ENCODE results near the gene BTBD8.
A peak's percentile ranks its signal among the peaks of the same experiment; 100 is the strongest.
"Not testable (repeated sequence)": the region's sequence is repeated elsewhere in the genome, so short reads cannot be mapped to it uniquely, and the experiment has no call there.

BTBD8 gene

DNA sequence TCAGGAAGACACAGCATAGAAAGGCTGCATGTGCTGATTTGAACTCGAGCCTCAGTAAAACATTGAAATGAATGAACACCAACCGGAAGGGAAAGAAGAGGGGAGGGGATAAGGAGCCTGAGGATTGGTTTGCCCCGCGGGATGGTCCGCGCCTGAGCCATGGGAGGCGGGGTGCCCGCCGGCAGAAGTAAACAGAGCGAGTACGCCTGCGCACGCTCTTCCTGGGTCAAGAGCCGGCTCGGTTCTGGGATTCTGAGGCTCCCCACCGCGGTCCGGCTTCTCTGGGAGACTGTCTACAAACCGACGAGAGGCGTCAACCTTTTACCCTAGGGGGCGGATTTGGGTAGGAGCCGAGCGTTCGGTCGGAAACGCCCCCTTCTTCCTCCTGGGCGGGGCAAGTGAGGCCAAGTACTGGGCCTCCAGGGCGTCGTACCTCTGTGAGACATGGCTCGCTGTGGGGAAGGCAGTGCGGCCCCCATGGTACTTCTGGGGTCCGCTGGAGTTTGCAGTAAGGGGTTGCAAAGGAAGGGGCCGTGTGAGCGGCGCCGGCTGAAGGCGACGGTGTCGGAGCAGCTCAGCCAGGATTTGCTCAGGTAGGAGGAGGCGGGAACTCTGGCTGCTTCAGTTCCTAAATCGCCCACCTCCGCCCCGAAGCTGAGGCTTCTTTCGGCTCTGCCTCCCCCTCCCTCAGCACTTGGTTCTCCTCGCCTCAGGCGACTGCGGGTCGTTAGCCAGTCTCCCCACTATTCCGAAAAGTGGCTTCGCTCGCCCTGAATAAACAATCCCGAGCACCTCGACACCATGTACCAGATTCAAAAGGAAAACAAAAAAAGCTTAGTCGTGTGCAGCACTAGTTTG is at the start of gene BTBD8:
BTBD8 (plus strand) TSS at position 218 of the 858 bp plus-strand sequence; CDS start at position 445, 227 bp downstream.
- DNase-seq (ENCODE audit: low read depth, low spot score), result peak; percentile 69

DNA sequence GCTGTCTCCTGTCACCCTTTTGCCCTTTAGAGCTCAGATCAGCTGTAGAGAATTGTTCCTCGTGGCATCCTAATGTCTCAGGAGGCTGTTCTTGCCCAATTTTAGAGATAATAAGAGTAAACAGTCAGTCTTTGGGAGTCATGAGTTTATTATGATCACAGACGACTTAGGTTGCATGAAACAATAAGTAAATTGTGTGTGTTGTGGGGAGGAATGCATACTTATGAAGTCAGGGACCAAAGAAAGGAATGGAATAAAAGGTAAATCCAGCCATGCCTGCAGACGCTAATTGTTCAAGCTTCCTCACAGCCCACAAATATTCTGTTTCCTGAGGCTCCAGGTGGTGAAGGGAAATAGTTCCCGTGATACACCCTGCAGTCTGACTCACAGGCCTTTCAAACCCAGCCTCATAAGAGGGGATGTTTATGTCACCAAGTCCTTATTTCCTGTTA is 49.5 kb upstream of the BTBD8 start:
- DNase-seq (ENCODE audit: low read depth, low spot score), result no peak

- no peak for DNase-seq (ENCODE audit: low read depth, low spot score)
These were observed 48.6 kb upstream of the BTBD8 start for GRCh38 chr1:92031281-92032110.

DNA sequence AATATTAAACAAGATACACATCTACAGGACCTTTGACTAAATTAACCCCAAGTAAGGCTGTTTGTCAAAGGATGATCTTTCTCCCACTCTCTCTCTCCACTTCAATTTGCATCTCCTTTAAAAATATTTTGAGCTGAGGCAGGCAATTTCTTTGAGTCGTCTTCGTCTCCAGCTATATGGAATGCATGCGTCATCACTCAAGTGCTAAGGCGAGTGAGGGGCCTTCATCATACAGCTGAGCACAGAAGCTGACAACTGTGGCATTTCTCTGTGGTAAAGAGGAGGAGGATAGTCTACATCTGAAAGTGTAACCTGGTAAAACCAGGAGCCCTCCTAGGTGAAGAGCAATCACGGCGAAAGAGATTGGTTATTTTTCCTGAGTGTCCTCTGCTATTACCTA is 42.7 kb upstream of the BTBD8 start:
- no peak for DNase-seq (ENCODE audit: low read depth, low spot score)

GRCh38 chr1:92038695-92039346 is 41.3 kb upstream of the BTBD8 start:
- no peak for DNase-seq (ENCODE audit: low read depth, low spot score)

- DNase-seq (ENCODE audit: low read depth, low spot score), result no peak
These were observed 39.2 kb upstream of the BTBD8 start for GRCh38 chr1:92040971-92041370.

DNA sequence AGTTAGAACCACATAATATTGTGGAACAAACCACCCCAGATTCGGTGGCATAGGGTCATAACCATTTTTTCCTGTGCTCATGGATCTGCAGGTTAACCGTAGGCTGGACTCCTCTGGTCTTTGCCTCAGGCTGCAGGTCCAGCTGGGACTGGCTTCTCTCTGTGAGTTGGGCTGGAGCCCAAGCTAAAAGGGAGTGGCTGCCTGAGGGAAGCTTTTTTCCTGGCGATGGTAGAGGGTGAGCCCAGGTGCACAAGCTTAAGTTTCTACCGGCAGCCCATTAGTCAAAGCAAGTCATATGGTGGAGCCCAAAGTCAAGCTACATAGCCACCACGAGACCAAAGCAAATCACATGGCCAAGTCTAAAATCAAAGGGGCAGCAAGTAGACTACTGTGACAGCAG is 36.5 kb upstream of the BTBD8 start:
- DNase-seq (ENCODE audit: low read depth, low spot score), result no peak

GRCh38 chr1:92045766-92046495 is 34.2 kb upstream of the BTBD8 start:
- DNase-seq (ENCODE audit: low read depth, low spot score), result no peak

DNA sequence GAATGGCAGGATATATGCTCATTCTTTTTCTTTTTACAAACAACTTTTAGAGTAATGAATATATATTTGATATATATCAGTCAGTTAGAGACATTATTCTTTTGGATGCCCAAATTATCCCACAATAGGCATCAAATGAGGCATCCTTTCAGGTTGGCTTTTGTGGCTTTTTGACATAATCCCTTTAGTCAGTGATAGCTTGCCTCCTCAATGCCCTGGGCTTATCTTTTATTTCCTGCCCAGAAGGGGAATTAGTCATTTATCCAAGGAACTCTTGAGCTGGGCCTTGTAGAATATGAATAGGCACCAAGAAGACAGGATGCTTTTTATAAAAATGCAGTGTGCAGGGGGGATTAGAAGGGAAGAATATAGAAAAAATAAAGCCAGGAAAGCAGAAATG is 28.2 kb upstream of the BTBD8 start:
- no peak for DNase-seq (ENCODE audit: low read depth, low spot score)

DNA sequence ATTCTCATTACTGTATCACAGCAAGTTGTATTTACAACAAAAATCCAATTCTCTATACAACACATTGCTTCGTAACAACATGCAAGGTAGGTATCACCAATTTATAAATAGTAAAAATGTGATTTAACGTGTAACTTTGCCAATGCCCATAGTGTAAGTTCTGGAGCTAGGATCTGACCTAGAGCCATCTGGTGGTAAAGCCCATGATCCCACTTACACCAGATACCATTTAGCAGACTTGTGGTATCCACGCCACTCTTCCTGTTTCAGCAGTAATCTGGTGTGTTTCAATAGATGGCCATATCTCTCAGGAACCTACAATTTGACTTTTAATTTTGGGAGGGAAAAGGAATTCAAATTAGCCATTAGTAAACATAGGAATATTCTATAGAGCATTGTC is 15.1 kb upstream of the BTBD8 start:
- no peak for DNase-seq (ENCODE audit: low read depth, low spot score)

DNA sequence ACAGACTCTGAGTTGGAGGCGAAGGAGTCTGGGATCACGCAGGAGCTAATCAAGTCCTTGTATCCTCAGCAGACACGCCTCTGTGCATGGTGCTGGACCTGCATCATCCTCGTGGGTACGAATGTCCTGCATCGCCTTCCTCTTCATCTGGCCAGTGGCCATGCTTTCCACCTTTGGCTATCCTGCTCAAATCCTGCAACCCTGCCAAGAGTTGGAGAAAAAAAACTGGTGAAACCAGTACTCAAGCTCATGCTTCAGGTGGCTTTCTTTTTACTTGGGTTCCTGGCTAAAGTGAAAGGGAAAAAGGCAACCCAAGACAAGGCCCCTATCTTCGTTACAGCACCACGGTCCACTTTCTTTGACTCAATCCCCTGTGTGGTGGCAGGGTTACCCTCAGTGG is 13.8 kb upstream of the BTBD8 start:
- no peak for DNase-seq (ENCODE audit: low read depth, low spot score)

DNA sequence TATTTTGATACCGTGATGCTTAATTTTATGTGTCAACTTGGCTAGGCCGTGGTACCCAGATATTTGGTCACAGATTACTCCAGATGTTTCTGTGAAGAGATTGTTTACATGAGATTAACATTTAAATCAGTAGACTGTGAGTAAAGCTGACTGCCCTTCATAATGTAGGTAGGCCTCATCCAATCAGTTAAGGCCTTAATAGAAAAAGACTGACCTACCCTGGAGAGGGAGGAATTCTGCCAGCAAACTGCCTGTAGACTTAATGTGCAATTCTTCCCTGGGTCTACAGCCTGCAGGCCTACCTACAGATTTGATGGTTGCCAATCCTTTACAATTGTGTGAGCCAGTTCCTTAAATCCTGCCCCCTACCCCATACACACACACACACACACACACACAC is 9.3 kb upstream of the BTBD8 start:
- DNase-seq (ENCODE audit: low read depth, low spot score), result no peak

DNA sequence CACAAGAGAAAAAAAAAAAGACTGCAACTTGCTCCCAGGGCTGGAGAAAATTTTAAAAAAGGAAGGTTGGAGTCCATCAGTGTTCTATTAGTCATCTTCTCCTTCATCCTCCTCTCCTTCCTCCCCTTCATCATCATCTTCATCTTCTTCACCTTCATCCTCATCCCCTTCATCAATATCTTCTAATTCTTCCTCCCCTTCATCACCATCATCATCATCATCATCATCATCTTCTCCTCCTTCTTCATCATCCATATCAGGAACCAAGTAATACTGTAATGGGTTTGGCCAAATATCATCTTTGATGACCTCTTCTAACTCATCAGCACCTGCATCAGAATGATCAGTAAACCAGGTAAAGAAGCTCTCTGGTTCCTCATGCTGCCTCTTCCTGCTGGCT is 5.7 kb upstream of the BTBD8 start:
- not testable (repeated sequence) for DNase-seq (ENCODE audit: low read depth, low spot score)

- no peak for DNase-seq (ENCODE audit: low read depth, low spot score)
These were observed 4.8 kb upstream of the BTBD8 start, which contains the start of gene SETSIP for GRCh38 chr1:92075311-92075710. Gene SETSIP (minus strand): TSS chr1:92075411. CDS start chr1:92075411, 0 bp downstream.

DNA sequence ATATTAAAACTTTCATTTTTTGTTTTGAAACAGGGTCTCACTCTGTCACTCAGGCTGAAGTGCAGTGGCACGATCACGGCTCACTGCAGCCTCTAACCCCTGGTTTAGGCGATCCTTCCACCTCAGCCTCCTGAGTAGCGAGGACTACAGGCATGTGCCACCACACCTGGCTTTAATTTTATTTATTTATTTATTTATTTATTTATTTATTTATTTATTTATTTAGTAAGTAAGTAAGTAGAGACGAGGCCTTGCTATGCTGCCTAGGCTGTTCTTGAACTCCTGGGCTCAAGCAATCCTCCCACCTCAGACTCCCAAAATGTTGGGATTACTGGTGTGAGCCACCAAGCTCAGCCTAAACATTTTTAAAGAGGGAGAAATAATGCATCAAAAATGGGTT is 3.8 kb upstream of the BTBD8 start:
- no peak for DNase-seq (ENCODE audit: low read depth, low spot score)

DNA sequence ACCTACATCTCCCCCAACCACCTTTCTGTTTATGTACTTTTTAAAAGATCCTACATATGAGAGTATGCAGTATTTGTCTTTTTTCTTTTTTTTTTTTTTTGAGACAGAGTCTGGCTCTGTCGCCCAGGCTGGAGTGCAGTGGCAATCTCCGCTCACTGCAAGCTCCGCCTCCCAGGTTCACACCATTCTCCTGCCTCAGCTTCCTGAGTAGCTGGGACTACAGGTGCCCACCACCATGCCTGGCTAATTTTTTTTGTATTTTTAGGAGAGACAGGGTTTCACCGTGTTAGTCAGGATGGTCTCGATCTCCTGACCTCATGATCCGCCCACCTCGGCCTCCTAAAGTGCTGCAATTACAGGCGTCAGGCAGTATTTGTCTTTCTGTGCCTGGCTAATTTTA is 2.1 kb upstream of the BTBD8 start:
- not testable (repeated sequence) for DNase-seq (ENCODE audit: low read depth, low spot score)

- DNase-seq (ENCODE audit: low read depth, low spot score), result no peak
These were observed 704 bp upstream of the BTBD8 start for GRCh38 chr1:92079441-92079840.

- DNase-seq (ENCODE audit: low read depth, low spot score), result no peak
These were observed 886 bp downstream of the BTBD8 start for GRCh38 chr1:92081031-92081430.

GRCh38 chr1:92084651-92085050 is 4.5 kb downstream of the BTBD8 start:
- DNase-seq (ENCODE audit: low read depth, low spot score), result no peak

DNA sequence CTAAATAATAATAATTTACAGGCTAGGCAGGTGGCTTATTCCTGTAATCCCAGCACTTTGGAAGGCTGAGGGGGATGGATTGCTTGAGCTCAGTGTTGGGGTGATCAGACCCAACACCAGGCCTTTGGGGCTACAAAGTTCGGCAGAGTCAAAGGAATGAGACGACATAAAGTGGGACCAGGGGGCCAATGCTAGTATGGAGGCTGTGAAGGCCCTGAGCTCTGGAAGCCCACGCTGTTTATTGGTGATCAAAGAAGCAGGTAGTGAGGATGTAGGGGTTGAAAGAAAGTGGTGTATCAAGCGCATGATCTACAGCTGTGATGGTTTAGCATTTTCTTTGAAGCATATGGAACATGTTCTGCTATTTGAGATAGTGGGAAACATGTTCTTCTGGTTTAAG is 5.6 kb downstream of the BTBD8 start:
- no peak for DNase-seq (ENCODE audit: low read depth, low spot score)

DNA sequence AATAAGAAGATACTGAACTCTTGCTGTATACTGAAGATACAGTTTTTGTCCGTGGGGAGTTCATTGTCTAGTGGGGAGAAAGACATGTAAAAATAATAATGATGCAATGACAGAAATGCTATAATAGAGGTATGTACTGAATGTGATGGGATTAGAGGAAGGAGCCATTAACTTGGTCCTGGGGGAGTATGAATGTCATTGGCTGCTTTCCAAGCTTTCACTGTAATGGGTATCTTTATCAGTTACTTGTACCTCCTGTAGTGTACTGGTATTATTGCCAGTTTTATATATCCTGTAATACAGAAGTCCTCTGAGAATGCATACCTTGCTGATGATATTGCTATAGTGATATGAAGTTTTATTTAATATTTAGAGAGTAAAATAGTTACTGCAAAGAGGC is 7.4 kb downstream of the BTBD8 start:
- no peak for DNase-seq (ENCODE audit: low read depth, low spot score)

All from activated naive CD8-positive, alpha-beta T cell treated with anti-CD3 and anti-CD28 coated beads, Interleukin-2, amount 50 U/mL, for 16 hours (primary cell).